Measurements from ENCODE around the gene RYR2. TPM values are rescaled to one million over a fixed set of nuclear protein-coding genes. Genes with fewer than 3 reads are reported as not detected.

The RYR2 gene
- total and polyA plus RNA-seq, 2 of the 8 experiments (the other 6 are each of a cell fraction or from before 2014, with no cell fraction given) = 1.3 to 4.4 TPM

DNA sequence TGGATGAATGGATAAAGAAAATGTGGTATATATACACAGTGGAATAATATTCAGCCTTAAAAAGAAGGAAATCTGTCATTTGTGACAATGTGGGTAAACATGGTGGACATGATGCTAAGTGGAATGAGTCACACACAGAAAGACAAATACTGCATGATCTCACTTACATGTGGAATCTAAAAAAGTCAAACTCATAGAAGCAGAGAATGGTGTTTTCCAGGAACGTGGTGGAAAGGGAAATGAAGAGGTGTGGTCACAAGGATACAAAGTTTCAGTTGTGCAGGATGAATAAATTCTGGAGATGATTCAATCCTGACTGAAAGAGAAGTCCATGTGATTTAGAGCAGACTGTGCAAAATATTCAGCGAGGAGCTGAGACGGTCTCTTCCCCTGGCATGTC lies 56.6 kb downstream of the RYR2 start (continued):
- TF ChIP-seq FOSL1 (IDR thresholded peaks at IDR 0.05; ENCODE audit: insufficient read depth, low read depth, low read length) = no peak
